Inflammatory macrophage treated with lipopolysaccharide for 4 hours (primary cell): ENCODE results near the gene YEATS4.

Source experiments
- DNase-seq: peaks from one replicate; pipeline ENCODE4 v3.0.0-alpha.2; 2020

The YEATS4 gene

DNA sequence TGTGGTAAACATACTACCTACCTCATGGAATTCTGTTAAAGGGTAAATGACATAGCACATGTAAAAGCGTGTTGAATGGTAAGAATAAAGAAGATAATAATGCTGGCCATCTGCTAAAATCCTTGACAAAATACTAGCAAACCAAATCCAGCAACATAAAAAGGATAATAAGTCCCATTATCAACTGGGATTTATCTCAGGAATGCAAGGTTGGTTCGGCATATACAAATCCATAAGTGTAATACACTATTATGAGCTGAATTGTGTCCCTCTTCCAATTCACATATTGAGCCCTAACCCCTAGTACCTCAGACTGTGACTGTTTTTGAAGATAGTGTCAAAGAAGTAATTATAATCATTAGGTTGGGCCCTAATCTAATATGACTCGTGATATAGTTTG lies 37.4 kb downstream of the YEATS4 start:
- DNase-seq: no peak

GRCh38 chr12:69397978-69398377 lies 38.4 kb downstream of the YEATS4 start:
- no peak for DNase-seq

- no peak for DNase-seq
These were observed 42.4 kb downstream of the YEATS4 start for GRCh38 chr12:69401940-69402339.

DNA sequence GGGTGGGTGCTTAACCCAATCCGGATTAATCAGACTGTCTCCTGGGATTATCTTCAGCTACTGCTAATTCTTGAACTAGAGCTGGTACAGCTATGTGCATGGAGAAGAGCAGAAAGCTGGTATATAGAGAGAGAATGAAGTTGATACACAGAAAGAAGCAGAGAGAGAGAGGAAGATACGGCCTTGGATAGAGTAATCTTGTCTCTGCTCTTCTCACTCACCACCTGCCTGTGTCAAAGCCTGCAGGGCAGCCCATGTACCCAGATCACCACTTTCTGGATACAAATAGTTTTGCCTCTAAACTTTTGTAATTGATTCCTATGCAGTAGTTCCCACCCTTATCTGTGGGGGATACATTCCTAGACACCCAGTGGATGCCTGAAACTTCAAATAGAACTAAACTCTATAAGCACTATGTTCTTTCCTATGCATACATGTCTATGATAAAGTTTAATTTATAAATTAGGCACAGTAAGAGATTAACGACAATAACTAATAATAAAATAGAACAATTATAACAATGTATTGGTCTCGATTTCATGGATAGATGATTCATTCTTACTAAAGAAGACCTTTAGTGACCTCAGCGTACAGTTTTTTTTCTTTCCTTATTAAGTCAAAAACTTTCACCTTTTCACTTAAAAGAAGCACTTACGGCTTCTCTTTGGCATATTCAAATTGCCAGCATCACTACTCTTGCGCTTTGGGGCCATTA lies 45.5 kb downstream of the YEATS4 start:
- no peak for DNase-seq

DNA sequence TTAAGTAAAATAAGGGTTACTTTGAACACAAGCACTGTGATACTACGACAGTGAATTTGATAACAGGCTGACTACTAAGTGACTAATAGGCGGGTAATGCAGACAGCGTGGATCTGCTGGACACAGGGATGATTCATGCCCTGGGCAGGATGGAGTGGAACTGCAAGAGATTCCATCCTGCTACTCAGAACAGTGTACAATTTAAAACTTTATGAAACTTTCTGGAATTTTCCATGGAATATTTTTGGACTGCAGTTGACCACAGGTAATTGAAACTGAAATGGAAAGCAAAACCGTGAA lies 46.0 kb downstream of the YEATS4 start:
- no peak for DNase-seq

GRCh38 chr12:69406217-69406616 lies 46.7 kb downstream of the YEATS4 start:
- DNase-seq: no peak

- no peak for DNase-seq
These were observed 51.0 kb downstream of the YEATS4 start for GRCh38 chr12:69410571-69410970.

DNA sequence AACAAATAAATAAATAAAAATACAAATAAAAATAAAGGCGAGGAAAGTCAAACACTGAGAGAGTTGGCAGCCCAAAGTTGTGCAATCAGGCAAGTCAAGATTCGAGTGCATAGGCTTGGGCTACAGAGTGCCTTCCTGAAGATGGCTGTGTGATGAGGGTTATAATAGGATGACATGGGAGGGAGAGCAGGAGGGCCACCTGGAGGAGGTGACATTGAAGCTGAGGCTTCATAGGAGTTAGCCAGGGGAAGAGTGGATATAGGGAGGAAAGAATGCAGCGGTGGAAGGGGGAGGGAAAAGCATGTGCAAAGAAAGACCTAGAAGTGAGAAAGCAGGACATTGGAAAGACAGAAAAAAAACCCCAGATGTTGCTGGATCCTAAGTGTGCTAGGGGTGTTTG lies 53.1 kb downstream of the YEATS4 start:
- DNase-seq: no peak

DNA sequence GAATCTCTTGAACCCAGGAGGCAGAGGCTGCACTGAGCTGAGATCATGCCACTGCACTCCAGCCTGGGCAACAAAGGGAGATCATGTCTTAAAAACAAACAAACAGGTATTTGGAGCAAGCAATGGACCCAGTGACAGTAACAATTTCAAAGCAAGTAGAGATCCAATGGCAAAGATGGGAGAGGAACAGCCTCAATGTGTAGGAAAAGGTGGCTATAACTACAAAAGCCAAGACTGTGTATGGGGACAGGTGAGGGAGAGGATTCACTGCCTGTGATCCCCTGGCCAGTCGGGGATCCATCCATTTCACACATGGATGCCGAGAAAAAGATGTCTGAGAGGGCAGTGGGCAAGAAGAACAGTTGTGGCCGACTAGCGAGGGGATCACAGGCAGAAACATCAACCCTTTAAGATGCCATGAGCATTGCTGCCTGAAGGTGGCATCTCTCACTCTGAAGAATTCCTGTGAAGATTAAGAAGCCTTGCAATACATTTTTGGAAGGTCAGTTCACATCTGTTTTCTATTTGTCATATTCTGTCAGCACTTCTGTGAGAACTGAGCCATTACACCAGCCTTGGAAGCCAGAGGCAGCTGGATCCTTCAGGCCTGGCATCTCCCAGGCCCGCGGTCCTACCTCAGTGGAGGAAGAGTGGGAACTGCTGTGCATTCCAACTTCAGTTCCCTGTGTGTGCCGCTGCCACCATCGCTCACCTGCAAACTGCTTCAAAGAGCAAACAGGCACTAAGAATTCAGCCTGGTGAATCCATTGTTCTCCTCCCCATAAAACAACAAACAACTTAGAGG lies 56.1 kb downstream of the YEATS4 start:
- DNase-seq: peak; percentile 22

- no peak for DNase-seq
These were observed 57.7 kb downstream of the YEATS4 start for GRCh38 chr12:69417231-69417630.

DNA sequence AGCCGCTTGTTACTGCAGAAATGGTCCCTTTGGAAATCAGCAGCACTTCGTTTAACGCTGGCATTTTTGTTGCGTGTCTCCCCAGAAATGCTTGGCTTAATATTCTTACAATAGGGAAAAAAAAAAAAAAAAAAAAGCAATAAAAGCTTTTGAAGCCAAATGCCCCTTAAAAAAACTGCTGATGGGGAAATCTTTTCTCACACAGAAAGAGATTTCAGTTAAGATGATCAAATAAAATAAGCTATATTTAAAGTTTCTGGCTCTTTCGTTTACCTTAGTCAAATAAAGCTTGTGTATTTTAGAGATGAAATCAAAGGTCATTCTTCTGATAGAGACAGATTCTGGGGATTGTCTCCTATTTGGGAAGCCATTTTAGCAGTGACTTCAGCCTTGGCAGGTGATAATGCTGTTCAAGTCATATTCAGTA lies 58.2 kb downstream of the YEATS4 start:
- DNase-seq: no peak

DNA sequence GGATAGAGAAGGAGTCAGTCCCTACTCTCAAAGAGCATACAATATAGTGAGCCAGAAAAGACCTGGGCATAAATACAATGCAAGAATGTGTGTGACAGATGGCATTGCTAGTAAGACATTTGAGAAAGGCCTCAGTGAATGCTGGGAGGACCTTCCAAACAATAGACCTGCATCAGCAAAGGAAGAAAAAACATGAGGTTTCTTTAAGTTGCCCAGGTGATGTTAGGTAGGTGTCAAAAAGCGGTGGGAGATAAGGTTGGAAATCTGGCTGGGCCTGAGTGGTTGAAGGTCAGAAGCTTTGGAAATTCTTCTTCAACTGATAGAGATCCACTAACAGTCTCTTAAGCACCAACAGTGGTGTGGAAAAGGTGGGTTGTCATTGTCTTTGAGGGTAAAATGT lies 60.2 kb downstream of the YEATS4 start:
- no peak for DNase-seq

DNA sequence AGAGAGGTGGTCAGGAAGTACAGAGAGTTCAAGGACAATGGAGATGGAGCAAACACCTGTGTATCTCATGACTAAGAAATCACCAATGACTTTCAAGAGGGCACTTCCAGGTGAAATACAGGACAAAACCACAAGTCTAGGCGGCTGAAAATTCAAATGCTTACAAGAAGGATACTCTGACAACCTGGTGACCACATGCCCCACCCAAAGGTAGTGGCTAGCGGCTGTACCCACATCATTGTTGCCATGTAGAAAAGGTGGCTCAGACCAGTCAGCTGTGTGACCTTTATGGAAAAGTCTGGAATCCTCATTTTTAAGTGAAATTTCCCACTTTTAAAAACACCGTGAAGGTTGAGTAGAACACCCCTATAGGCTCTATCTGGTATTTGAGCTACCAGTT lies 62.0 kb downstream of the YEATS4 start:
- no peak for DNase-seq

DNA sequence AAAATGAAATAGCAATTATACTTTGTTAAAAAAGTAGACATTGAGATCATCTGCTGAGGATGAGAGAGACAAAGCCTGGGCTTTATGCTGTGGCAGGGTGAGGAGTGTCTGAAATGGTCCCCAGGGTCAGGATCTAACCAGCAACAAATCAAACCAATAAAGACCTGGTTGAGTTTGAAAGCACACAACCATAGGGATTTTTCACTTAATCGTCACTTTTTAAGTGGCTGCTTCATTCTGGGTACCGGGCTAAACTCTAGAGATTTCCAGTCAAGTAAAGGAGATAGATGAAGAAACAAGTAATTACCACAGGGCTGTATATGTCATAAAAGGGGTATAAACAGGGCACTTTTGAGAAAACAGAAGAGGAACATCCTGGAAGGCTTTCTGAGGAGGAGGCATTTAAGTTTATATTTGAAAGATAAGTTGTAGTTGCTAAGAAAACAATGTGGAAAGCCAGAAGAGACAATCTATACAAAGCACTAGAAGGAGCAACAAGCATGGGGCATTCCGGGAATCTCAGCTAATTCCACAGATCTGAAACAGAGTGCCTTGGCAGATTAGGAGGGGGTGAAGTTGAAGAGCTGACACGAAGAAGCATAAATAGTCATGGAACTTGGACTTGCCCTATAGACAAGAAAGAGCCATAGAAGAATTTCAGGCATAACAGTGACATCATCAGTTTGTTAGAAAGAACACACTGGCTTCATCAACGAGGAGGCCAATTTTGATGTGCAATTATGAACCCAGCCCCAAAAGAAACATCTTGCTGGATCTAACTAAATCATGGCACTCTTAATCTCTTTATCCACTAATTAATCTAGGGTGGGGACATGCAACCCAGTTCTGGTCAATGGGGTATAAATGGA lies 63.7 kb downstream of the YEATS4 start:
- DNase-seq: no peak

DNA sequence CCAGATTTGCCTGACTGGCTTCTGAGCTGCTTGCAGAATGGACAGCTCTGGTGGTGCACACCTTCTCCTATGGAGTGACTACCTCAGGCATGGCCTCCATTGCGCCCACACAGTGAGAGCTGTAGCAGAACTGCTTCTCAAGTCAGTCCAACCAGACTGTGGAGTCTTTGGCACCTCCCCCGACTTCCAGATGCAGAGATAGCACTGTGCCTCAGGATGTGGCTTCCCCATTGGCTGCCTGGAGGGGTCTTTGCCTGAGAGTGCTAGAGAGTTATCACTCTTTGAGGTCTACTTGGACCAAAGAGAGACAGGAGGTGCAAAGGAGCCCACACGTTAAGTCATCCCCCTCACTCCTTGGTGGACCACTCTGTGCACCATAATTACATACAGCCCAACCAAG lies 65.9 kb downstream of the YEATS4 start:
- no peak for DNase-seq

- no peak for DNase-seq
These were observed 69.0 kb downstream of the YEATS4 start for GRCh38 chr12:69428351-69429073.

GRCh38 chr12:69430942-69431590 lies 71.5 kb downstream of the YEATS4 start:
- no peak for DNase-seq

DNA sequence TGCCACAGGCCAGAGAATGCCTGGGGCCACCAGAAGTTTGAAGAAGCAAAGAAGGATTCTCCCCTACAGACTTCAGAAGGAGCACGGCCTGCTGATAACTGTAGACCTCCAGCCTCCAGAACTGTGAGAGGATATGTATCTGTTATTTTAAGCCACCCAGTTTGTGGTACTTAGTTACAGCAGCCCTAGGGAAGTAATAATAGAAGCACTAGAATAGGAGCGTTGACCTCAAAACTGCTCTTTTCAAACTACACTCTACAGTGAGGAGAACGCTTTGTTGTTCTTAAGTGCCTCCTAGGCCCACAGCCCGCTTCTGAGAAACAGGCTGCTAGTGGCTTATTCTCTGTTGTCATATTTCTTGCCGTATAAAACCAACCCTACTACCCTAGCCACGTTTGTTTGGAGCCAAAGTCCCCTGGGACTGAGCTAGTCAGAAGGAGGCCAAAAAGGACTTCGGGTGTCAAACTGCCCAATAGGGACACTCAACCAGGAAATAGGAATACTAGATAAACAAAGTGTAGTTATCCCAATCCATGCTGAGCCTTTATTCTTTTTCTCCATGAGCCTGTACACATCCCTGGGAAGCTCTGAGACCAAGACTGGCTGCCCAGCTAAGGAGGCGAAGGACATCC lies 72.2 kb downstream of the YEATS4 start:
- DNase-seq: no peak

DNA sequence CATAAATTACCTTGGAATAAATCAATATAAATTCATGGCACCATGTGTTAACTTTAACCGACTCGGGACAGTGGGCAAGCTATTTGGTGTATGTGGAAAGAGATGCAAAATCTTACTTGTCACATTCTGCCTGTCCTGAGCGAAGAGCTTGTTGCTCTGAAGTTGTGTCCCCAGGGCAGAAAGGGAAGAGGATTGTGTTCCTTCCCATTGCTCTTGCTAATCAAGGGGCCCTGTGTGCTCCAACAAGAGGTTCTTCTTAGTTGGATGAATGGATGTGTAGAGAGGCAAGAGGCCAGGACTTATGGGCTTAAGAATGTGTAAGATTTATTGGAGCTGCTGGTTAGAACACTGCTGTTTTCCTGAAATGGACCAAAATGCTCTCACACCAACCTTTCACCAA lies 74.1 kb downstream of the YEATS4 start:
- no peak for DNase-seq

- no peak for DNase-seq
These were observed 76.1 kb downstream of the YEATS4 start for GRCh38 chr12:69435644-69436043.

DNA sequence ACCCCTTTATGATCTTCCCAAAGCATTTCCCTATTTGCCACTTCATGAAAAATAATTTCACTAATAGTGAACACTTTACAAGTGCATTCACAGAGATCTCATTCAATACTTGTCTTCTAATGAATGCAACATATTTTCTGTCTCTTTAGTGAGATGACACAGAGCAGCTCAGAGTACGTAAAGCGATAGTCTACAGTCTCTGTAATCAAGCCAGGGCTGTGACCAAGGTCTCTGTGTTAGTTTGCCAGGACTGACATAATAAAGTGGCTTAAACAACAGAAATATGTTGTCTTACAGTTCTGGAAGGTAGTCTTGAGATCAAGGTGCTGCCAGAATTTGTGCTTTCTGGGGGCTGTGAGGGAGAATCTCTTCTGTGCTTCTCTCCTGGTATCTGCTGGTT lies 77.5 kb downstream of the YEATS4 start:
- DNase-seq: no peak

GRCh38 chr12:69438539-69438938 lies 79.0 kb downstream of the YEATS4 start:
- DNase-seq: no peak
